Panc1 (cell line): ENCODE measurements around the gene CD164L2. TPM values are rescaled to one million over a fixed set of nuclear protein-coding genes. Genes with fewer than 3 reads are reported as not detected.
"Not testable (repeated sequence)": the region's sequence is repeated elsewhere in the genome, so short reads cannot be mapped to it uniquely, and the experiment has no call there.

Experiments
- ATAC-seq: fragments of 200-7000 bp; cut with Tn5 transposase; 2 replicates; pipeline ENCODE4 v1.9.1; 2020; ENCODE audit warnings: mild to moderate bottlenecking, moderate library complexity
- BruUV-seq: library from RNA; stranded (reverse); fragments of 400-500 nt; replicated peaks from 2 replicates; lab custom pipeline; 2021; lab: Mats Ljungman, UMichigan
- CTCF ChIA-PET: fragments of 300-600 bp; sonication (Branson Sonifier 250); formaldehyde crosslinking; loops from one replicate; lab custom pipeline; 2022; ENCODE audit warnings: antibody characterized with exemption; lab: Charles Lee
- POLR2A ChIA-PET: fragments of 300-600 bp; sonication (Branson Sonifier 250); formaldehyde crosslinking; loops from one replicate; lab custom pipeline; 2022; ENCODE audit warnings: antibody characterized with exemption; lab: Charles Lee
- DNase-seq: peaks from one replicate; pipeline ENCODE4 v3.0.0-alpha.2; 2010; ENCODE audit warnings: low read depth, low spot score
- H3K27ac ChIP-seq: 2 replicates; pipeline ENCODE4 v1.5.1; 2011; ENCODE audit warnings: mild to moderate bottlenecking, low read length, inconsistent platforms
- H3K27me3 ChIP-seq: fragments of 200-500 bp; sonication (Bioruptor generic); 2 replicates; pipeline ENCODE4 v1.6.0; 2014; ENCODE audit warnings: low read length, inconsistent platforms; ENCODE audit not compliant: control insufficient read depth, insufficient read depth
- H3K36me3 ChIP-seq: fragments of 200-500 bp; sonication (Bioruptor generic); 2 replicates; pipeline ENCODE4 v1.5.1; 2014; ENCODE audit warnings: inconsistent platforms, mild to moderate bottlenecking, low read length, moderate library complexity; ENCODE audit not compliant: control insufficient read depth, insufficient read depth
- H3K4me1 ChIP-seq: 2 replicates; pipeline ENCODE4 v1.5.1; 2011; ENCODE audit warnings: inconsistent platforms, mild to moderate bottlenecking, low read length, moderate library complexity; ENCODE audit not compliant: control insufficient read depth, insufficient read depth
- H3K4me3 ChIP-seq, 2 experiments: 2 replicates each; pipeline ENCODE4 v1.5.1; 2011 to 2012; ENCODE audit warnings: low read depth in 2 of 2, low read length in 2 of 2, mild to moderate bottlenecking in 2 of 2, inconsistent platforms in 1 of 2, moderate library complexity in 1 of 2
- H3K9me3 ChIP-seq: fragments of 200-500 bp; sonication (Bioruptor generic); 2 replicates; pipeline ENCODE4 v1.5.1; 2014; ENCODE audit warnings: low read depth, mild to moderate bottlenecking, inconsistent platforms, low read length, moderate library complexity; ENCODE audit not compliant: control insufficient read depth, insufficient read depth
- POLR2AphosphoS5 ChIP-seq: IDR thresholded peaks from 2 replicates; pipeline ENCODE4 v1.6.1; 2012; ENCODE audit warnings: mild to moderate bottlenecking, low read depth, low read length, moderate library complexity
- REST ChIP-seq, 2 experiments: IDR thresholded peaks; 2 replicates each; pipeline ENCODE4 v1.6.1; 2011 to 2012; ENCODE audit warnings: low read depth in 2 of 2, control low read depth in 1 of 2, low read length in 1 of 2, mild to moderate bottlenecking in 1 of 2, moderate library complexity in 1 of 2; ENCODE audit not compliant: insufficient read depth in 1 of 2
- SIN3A ChIP-seq: IDR thresholded peaks from 2 replicates; pipeline ENCODE4 v1.6.1; 2012; ENCODE audit warnings: low read depth, mild to moderate bottlenecking, low read length, moderate library complexity, borderline replicate concordance; ENCODE audit not compliant: insufficient read depth
- TCF7L2 ChIP-seq: IDR thresholded peaks from 2 replicates; pipeline ENCODE4 v1.6.1; 2011; ENCODE audit warnings: mild to moderate bottlenecking, low read depth, low read length, inconsistent platforms
- in situ Hi-C: cut with HindIII; loops from 2 replicates; pipeline ENCODE4 v1.10.0; 2016; ENCODE audit warnings: low sequenced_read_pairs, low pct_unique_long_range_greater_than_20kb
- intact Hi-C: fragments of 100-400 bp; cut with micrococcal nuclease; formaldehyde crosslinking; loops from one replicate; pipeline ENCODE4 v1.10.0; 2022; ENCODE audit not compliant: unreplicated experiment
- total RNA-seq: library from RNA; stranded (reverse); gene quantifications from one replicate; pipeline ENCODE4 v1.2.1, GENCODE V29; 2021; ENCODE audit not compliant: unreplicated experiment
- TF ChIP-seq, protein P1 (sequence below): fragments of 450-650 bp; IDR thresholded peaks from 2 replicates; pipeline ENCODE4 v1.5.1; 2017; ENCODE audit warnings: mild to moderate bottlenecking

The CD164L2 gene
- total RNA-seq, 1 experiment from 2014 or later, result 0.13 TPM

GRCh38 chr1:27405598-27406361 is 22.6 kb upstream of the CD164L2 start:
- in situ Hi-C loops, POLR2A ChIA-PET, H3K9me3 ChIP-seq, H3K4me3 ChIP-seq, H3K27ac ChIP-seq, DNase-seq, H3K36me3 ChIP-seq, BruUV-seq, intact Hi-C loops, H3K4me1 ChIP-seq, H3K27me3 ChIP-seq, ATAC-seq: not testable (repeated sequence)
- CTCF ChIA-PET, result interaction anchor here (0.6 kb wide), 2 partner anchors 19 to 141 kb away, joined by 3 to 5 read pairs; no protein-coding TSS in a partner anchor

GRCh38 chr1:27405074-27405473 is 21.9 kb upstream of the CD164L2 start:
- Histone ChIP-seq H3K4me1 (no peaks in the 10 kb centered on the region; the same call in 1 of the 2 replicates), H3K9me3 (no peaks in the 10 kb centered on the region), H3K4me3 (no peak overlapping the region), H3K36me3 (peaks cover 2% of the 10 kb centered on the region; the same call in 1 of the 2 replicates), H3K27me3 (no peaks in the 10 kb centered on the region), H3K27ac (no peak overlapping the region)
- POLR2A ChIA-PET, result no interaction called here
- BruUV-seq, result no TSS peak
- TF ChIP-seq REST (IDR thresholded peaks at IDR 0.05; ENCODE audit: insufficient read depth in 1 of 2, low read depth in 2 of 2, low read length in 1 of 2) (no peak), POLR2AphosphoS5 (no peak)
- ATAC-seq, result no peak
- CTCF ChIA-PET, result no interaction called here
- intact Hi-C loops (no loop called here), in situ Hi-C loops (no loop called here)
- no peak for DNase-seq

DNA sequence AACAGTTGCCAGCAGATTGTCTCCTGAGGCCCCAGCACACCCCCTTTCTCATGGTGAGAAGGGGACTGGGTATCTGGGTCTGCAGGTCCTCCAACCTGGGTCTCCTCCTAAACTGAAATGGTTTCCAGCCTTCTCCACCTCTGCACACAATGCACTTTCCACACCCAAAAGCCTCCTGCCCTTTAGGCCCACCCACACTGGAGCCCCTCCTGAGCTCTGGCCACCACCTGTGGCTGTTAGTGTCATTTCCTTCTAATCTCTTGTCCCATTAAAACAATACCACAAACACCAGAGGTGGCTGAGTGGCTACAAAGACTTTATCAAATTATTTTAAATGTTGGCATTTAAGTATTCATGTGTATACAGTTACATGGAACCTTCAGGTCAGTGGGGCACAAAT is 20.8 kb upstream of the CD164L2 start:
- in situ Hi-C loops, result no loop called here
- Histone ChIP-seq H3K4me3 (no peak overlapping the region), H3K27ac (no peak overlapping the region), H3K27me3 (no peaks in the 10 kb centered on the region), H3K9me3 (no peaks in the 10 kb centered on the region), H3K4me1 (no peaks in the 10 kb centered on the region; the same call in 1 of the 2 replicates), H3K36me3 (peaks cover 2% of the 10 kb centered on the region; the same call in 1 of the 2 replicates)
- ATAC-seq (no peak), DNase-seq (no peak)
- ChIA-PET CTCF (interaction anchor here (0.5 kb wide), 1 partner anchor 65 kb away, joined by 8 read pairs; no protein-coding TSS in a partner anchor), POLR2A (no interaction called here)
- TF ChIP-seq POLR2AphosphoS5, result no peak
- TF ChIP-seq, protein P1, sequence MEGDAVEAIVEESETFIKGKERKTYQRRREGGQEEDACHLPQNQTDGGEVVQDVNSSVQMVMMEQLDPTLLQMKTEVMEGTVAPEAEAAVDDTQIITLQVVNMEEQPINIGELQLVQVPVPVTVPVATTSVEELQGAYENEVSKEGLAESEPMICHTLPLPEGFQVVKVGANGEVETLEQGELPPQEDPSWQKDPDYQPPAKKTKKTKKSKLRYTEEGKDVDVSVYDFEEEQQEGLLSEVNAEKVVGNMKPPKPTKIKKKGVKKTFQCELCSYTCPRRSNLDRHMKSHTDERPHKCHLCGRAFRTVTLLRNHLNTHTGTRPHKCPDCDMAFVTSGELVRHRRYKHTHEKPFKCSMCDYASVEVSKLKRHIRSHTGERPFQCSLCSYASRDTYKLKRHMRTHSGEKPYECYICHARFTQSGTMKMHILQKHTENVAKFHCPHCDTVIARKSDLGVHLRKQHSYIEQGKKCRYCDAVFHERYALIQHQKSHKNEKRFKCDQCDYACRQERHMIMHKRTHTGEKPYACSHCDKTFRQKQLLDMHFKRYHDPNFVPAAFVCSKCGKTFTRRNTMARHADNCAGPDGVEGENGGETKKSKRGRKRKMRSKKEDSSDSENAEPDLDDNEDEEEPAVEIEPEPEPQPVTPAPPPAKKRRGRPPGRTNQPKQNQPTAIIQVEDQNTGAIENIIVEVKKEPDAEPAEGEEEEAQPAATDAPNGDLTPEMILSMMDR, result no peak
- TF ChIP-seq REST (IDR thresholded peaks at IDR 0.05; ENCODE audit: insufficient read depth in 1 of 2, low read depth in 2 of 2, low read length in 1 of 2), result no peak
- TF ChIP-seq SIN3A, result no peak
- no peak for TF ChIP-seq TCF7L2
- intact Hi-C loops, result no loop called here
- no TSS peak for BruUV-seq
